GM19467 (cell line): Measurements from ENCODE around the gene ADAMTS13.

Source experiments
- ATAC-seq: cut with Tn5 transposase; IDR thresholded peaks from one replicate; pipeline ENCODE4 v1.9.1; 2021; ENCODE audit warnings: mild to moderate bottlenecking, moderate library complexity; ENCODE audit not compliant: unreplicated experiment

ADAMTS13 gene

DNA sequence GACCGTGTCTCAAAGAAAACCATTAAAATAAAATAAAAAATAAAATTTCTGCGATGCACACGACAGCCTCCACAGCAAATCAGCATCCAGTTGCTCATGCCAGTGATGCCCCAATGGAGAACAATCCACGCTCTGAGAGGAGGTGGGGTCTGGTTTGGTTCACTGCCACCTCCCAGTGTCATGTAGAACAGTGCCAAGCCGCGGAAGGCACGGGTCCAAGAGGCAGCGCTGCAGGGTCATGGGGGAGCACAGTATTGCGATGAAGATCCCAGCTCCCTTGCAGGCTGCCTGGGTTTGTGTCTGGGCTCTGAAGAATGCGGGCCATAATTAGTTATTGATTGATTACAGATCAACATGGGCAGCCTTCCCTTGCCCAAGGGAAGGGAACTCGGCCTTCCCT lies 31.5 kb downstream of the ADAMTS13 start:
- no peak for ATAC-seq

DNA sequence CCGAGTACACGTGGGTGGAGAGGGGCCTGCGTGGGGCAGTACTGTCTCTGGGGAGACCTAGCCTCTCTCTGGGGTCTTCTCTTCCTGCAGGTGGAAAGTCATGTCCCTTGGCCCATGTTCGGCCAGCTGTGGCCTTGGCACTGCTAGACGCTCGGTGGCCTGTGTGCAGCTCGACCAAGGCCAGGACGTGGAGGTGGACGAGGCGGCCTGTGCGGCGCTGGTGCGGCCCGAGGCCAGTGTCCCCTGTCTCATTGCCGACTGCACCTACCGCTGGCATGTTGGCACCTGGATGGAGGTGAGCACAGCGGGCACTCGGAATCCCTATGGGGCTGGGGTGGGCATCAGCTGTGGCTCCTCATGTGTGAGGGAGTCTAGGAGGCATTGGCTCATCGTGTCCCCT lies 32.2 kb downstream of the ADAMTS13 start:
- no peak for ATAC-seq

DNA sequence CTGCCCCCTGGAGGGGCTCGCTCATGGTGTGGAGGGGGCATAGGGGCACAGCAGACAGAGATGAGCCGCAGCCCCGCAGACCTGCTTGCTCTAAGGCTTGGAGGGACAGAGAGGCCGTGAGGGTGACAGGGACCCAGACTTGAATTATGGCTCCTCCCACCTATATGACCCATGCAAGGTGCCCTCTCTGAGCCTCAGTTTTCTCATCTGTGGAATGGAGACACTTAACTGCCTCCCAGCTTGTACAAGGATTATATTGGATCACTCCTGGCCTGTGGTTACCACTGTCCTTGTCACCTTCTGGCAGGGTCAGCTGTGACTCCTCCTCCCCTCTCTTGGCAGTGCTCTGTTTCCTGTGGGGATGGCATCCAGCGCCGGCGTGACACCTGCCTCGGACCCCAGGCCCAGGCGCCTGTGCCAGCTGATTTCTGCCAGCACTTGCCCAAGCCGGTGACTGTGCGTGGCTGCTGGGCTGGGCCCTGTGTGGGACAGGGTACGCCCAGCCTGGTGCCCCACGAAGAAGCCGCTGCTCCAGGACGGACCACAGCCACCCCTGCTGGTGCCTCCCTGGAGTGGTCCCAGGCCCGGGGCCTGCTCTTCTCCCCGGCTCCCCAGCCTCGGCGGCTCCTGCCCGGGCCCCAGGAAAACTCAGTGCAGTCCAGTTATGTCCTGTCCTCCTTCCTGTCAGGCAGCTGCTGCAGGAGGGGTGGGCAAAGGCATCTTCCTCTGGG lies 32.9 kb downstream of the ADAMTS13 start:
- ATAC-seq = no peak

DNA sequence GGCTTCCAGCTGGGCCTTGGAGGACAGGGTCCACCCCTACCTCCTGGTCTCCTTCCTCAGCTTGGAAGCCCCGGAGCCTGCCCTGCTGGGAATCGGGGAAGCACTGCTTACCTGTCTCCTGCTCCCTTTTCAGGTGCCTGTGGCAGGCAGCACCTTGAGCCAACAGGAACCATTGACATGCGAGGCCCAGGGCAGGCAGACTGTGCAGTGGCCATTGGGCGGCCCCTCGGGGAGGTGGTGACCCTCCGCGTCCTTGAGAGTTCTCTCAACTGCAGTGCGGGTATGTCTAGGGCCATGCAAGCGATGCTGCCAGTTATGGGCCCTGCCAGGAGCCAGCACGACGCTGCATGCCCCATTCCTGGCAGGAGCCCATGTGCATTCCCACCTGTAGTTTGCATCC lies 33.8 kb downstream of the ADAMTS13 start:
- ATAC-seq = no peak

DNA sequence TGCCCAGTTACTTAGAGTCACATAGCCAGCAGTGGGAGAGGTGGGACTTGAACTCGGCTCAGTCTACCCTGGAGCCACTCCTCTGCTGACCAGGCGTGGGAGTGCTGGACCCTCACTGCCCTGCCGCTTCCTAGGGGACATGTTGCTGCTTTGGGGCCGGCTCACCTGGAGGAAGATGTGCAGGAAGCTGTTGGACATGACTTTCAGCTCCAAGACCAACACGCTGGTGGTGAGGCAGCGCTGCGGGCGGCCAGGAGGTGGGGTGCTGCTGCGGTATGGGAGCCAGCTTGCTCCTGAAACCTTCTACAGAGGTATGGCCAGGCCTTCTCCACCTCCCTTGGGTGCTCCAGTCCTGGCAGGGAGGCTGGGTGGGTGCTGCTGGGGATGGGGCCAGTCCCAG lies 34.2 kb downstream of the ADAMTS13 start:
- ATAC-seq = no peak

DNA sequence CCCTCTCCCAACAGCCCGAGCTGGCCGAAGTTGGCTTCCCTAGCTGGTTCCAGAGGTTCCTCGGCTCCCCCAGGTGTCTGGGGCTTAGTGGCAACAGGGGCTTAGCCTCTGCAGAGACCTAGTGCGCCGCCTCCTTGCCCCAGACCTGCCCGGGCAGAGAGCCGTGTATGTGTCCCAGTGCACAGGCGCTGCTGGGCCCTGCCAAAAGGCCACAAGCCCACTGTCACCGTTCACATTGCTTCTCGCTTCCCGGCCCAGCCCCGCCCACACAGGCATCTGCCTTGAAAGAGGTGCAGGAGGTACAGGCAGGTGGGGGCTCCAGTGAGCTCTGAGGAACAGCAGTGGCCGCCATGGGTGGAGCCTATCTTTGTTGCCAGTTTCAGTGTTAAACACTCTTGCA lies 35.1 kb downstream of the ADAMTS13 start:
- no peak for ATAC-seq

DNA sequence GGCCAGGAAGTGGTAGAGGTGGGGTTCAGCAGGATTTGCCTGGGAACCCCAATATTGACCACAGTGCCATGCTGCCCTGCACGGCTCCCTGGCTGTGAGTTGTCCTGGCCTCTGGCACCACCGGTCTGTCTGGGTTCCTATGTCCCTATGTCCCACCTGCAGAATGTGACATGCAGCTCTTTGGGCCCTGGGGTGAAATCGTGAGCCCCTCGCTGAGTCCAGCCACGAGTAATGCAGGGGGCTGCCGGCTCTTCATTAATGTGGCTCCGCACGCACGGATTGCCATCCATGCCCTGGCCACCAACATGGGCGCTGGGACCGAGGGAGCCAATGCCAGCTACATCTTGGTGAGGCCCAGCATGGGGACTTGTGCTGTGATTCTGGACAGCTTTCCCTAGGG lies 35.6 kb downstream of the ADAMTS13 start:
- no peak for ATAC-seq

DNA sequence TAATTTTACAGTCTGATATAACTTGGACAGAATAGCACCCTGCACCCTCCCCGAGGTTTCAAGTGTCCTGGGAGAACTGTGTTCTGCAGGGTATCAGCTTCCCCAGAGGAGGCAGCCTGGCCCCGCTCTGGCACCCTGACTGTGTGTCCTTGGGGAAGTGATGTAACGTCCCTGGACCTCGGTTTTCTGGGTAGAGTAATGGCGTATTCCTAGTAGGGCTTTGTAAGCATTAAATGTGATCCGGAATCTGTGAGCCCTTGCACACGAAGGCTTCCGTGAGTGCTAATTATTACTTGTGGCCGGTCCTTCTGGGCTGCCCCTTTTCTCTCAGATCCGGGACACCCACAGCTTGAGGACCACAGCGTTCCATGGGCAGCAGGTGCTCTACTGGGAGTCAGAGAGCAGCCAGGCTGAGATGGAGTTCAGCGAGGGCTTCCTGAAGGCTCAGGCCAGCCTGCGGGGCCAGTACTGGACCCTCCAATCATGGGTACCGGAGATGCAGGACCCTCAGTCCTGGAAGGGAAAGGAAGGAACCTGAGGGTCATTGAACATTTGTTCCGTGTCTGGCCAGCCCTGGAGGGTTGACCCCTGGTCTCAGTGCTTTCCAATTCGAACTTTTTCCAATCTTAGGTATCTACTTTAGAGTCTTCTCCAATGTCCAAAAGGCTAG lies 36.6 kb downstream of the ADAMTS13 start:
- no peak for ATAC-seq

DNA sequence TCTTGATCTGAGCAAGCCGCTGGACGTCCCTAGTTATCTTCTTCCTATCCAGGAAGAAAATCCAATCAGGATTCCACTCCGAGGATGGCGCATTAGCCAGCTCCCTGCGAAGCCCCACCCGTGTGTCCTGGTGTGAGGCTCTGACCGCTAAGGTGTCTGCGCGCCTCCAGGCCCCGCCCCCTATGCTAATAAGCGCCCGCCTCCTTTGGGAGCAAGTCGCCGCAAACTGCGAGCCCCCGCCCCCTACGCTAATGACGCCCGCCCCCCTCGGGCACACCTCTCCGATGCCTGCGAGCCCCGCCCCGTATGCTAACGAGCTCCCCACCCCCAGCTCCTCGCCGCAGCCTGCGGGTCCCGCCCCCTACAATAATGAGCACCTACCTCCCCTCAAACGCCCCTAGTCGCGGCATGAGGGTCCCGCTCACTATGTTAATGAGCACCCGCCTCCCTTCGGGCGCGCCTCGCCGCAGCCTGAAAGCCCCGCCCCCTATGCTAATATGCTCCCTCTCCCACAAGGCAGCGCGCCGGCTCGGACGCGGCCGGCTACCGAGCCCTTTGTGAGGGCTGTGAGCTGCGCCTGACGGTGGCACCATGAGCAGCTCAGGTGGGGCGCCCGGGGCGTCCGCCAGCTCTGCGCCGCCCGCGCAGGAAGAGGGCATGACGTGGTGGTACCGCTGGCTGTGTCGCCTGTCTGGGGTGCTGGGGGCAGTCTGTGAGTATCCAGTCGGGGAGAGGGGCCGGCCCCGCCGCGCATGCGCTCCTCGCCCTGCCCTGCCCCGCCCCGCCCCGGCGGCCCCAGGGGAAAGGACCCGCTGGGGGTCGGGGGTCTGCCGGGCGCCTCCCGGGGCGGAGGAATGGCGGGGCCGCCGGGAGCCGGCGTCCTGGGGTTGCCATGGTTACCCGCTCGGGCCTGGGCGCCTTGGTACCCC lies 37.6 kb downstream of the ADAMTS13 start, which contains the start of gene CACFD1:
Gene CACFD1 (plus strand): TSS at position 503 of the 929 bp plus-strand sequence. CDS start 89 bp downstream, at position 592.
- peak; percentile 69 for ATAC-seq

DNA sequence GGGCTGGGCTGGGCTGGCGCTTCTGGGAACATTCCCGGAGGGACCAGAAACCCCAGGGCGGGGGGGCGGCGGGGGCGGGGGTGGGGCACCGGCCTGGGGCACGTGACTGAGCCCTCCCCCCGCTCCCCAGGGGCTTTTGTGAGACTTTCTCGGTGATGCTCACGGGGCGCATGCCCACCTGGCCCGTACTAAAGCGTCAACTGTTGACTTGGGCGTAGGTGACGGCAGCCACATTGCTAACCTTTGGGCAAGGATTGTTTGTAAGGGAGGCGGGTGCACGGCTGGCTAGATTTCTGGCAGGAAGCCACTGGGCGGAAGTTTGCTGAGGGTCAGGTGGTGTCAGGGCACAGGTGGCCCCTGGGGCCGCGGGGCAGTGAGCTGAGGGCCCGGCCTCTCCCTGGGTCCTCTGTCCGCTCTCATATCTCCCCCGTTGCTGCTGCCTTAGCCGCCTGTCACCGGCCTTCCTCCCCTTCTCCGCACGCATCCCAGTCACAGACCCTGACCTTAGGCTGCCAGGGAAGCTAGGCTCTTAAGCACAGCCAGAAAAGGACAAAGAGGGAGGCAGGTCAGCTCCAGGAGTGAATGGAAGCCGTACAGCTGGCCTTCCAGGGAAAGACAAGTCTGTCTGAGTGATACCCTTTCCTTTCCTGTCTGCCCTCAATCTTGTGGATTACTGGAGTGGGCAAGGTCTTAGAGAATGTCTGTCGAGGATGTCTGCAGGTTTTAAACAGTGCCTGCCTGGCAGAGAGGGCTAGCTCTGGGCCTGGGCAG lies 38.4 kb downstream of the ADAMTS13 start:
- ATAC-seq = peak; percentile 14

DNA sequence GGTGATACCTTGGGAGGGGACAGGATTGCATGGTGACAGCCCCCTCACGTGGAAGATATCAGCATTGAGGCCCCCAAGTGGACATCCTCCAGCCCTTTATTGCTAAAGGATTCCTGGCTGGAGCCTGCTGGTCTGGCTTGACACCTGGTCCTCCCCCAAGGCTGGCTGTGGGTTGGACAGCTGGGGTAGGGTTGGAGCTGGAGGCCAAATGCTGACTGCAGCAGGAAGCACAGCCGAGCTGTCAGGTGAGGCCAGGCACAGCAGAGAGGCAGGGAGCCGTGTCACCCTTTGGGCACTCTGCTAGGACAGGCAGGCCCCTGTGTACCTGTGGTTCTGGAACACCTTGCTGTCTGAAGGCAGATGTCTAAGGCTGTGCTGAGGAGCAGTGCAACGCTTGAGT lies 39.8 kb downstream of the ADAMTS13 start:
- ATAC-seq = no peak

DNA sequence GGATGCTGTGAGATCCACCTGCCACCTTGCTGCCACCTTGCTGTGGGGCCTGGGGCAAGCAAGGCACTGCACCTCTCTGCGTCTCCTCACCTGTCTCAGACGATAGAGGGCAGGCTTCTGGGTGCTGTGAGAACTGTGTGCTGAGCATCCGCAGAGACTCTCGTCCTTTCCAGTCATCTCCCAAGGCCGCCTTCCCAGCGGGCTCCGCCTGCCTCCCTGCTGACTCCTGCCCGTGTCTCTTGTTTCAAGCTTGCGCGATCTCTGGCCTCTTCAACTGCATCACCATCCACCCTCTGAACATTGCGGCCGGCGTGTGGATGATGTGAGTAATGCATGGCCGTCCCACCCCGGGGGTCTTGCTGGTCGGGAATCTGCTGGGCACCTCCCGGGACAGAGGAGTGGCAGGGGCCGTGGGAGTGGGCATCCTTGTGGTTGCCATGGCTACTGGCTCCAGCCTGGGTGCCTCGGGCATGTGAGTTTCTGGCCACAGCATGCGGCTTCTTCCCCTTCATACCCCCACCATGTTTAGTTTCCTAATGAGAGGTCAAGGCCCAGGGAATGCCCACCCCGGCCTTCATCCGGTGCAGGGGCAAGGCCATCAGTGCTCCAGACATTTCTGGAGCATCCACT lies 41.2 kb downstream of the ADAMTS13 start:
- no peak for ATAC-seq

DNA sequence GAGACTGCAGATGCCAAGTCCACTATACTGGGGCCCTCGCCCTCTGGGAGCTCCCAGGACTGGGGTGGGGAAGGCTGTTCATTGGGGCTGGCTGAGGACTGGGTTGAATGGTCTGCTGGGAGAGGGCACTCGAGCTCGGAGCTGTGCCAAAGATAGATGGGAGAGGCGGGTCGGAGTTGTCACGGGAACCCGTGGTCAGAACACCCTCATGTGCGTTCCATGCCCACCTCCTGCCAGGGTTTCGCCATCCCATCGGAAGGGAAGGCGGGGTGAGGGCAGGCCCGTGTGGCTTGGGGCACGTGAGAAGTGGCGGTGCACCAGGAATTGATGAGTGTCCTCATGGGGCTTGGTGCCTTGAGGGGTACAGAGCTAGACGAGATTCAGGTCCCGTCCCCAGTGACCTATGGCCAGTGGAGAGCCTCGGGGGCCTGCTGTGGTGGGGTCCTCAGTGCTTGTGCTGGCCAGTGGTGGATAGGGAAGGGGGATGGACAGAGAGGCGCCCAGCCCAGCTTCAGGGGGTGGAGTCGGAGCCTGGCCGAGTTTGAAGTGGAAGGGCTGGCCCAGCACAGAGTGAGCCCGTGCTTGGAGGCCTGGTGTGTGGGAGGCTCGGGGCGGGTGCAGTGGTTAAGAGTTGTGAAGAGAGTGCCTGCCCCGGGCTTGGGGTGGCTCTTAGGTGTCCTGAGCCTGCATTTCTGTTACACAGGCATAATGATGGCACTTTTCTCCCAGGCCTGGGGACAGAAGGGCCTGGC lies 41.9 kb downstream of the ADAMTS13 start:
- ATAC-seq = no peak

DNA sequence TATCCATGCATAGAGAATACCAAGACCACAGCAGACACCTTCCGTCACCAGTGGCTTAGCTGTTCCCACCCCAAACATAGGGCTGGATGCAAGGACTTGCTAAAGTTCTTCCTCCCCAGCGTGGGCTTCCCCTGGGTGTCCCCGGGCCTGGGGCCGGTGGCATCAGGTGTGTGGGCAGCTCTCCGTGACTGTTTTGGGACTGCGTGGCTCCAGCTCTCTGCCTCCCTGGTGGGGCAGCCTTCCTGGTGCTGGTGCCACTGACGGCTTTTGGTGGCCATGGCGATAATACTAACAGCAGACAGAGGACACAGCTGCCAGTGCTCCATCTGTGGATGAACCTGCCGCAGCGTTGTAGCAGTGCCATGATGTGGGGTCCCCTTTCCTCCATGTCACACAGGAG lies 42.5 kb downstream of the ADAMTS13 start:
- ATAC-seq = no peak

DNA sequence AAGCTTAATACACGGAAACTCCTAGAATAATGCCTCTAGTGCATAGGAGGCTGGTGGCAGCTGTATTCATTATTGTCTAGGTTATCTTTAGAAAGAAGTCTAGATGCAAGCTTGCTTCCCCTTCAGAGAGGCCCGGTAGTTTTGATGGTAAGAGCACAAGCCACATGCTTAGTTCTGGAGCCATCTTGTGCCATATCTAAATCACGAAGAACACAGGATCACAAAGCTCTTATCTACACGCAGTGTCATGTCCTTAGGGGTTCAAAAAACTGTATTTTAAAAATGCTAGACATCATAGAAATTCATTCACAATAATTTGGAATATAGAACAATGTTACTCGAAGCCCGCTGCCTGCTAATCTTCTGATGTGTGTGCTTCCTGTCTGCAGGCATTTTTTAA lies 43.8 kb downstream of the ADAMTS13 start:
- no peak for ATAC-seq

DNA sequence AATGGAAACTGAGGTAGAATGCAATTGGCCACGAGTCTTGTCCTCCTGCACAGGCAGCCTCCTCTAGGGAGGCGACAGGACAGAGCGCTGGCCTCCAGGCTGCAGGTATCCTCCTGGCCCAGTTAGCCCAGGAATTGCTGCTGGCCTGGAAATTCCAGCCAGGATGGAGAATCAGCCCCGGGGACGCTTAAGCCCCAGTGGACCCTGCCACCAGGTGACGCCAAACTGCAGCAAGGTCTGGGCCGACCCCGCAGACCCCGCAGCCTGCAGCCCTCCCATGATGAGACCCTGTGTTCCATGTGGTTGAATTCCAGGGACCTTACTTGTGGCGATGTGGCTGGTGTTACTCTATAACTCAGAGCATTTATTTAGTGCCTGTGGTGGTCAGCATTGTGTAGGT lies 44.9 kb downstream of the ADAMTS13 start:
- no peak for ATAC-seq

DNA sequence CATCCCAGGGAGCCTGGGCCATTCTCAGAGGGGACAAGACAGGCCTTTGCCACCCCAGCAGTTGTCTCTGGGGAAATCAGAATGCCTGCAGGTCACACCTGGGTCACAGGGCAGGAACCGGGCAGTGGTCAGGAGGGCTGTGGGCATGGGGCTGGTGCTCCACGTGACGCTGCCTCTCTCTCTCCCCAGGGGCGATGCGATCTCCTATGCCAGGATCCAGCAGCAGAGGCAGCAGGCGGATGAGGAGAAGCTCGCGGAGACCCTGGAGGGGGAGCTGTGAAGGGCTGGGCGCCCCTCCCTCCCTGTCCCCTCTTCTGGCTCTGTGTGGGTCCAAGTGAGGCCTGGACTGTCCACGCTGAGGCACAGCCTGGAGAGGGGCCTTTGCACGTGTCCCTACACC lies 46.2 kb downstream of the ADAMTS13 start:
- no peak for ATAC-seq

DNA sequence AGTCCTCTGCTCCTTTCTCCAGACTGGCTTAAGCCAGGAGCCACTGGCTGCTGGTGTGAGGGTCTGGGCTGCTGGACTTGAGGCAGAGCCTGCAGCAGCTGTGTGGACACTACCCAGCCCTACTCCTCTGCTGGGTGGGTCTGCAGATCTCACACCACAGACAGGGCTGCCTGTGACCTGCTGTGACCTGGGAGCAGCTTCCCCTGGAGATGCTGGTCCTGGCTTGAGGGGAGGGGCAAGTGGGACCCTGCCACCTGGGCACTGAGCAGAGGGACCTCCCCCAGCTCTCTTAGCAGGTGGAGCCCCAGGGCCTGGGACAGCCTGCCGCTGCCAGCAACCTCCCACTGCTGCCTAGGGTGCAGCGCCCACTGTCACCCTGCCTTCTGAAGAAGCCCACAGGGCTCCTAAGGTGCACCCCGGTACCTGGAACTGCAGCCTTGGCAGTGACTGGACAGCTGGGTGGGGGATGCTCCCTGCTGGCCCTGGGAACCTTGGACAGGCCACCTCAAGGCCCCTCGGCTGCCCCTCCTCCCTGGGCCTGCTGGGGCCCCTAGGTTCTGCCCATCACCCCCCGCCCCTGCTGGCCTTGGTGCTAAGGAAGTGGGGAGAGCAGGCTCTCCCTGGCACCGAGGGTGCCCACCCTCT lies 46.7 kb downstream of the ADAMTS13 start:
- ATAC-seq = no peak

DNA sequence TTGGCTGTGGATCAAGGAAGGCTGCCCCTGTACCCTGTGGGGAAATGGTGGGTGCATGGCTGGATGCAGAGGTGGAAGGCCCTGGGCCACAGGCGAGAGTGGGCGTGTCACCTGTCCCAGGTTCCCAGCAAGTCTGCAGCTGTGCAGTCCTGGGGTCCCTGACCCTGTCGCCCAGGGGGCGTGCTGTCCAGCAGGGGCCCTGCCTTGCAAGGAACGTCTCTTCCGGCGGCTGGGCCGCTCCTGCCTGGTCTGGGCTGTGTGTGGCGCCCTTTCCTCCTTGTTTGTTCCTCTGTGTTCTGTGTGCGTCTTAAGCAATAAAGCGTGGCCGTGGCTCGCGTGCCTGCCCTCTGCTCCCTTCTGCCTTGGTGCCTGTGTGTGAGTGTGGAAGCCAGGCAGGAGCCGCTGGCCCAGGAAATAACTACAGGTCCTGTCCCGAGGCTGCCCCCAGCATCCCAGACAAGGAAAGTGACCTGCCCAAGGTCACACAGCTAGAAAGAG lies 48.3 kb downstream of the ADAMTS13 start:
- ATAC-seq = no peak
